Inferior parietal cortex (tissue), 1 donor: Measurements from ENCODE around the gene UTP15.

Experiments used
- DNase-seq: peaks from one replicate; pipeline ENCODE4 v3.0.0-alpha.2; 2016; ENCODE audit errors: extremely low spot score

UTP15 gene

GRCh38 chr5:73565139-73565968 lies at the start of gene UTP15, which contains the start of gene ANKRA2:
Gene UTP15, plus strand, starts transcription at chr5:73565743. Its CDS starts 1,602 bp downstream, at chr5:73567345.
Gene ANKRA2, minus strand, starts transcription at chr5:73565639. Its CDS starts 2,758 bp downstream, at chr5:73562881.
- peak; percentile 97 for DNase-seq

GRCh38 chr5:73519531-73520283 lies 45.8 kb upstream of the UTP15 start:
- peak; percentile 90 for DNase-seq

GRCh38 chr5:73522989-73523388 lies 42.6 kb upstream of the UTP15 start:
- no peak for DNase-seq

- DNase-seq = no peak
These were observed 41.7 kb upstream of the UTP15 start for GRCh38 chr5:73523861-73524260.

GRCh38 chr5:73525606-73526203 lies 39.8 kb upstream of the UTP15 start:
- DNase-seq = no peak

- DNase-seq = no peak
These were observed 37.3 kb upstream of the UTP15 start for GRCh38 chr5:73528248-73528647.

- DNase-seq = no peak
These were observed 36.5 kb upstream of the UTP15 start for GRCh38 chr5:73529081-73529480.

GRCh38 chr5:73531356-73531755 lies 34.2 kb upstream of the UTP15 start:
- no peak for DNase-seq

GRCh38 chr5:73532195-73532594 lies 33.3 kb upstream of the UTP15 start:
- DNase-seq = no peak

- DNase-seq = no peak
These were observed 31.4 kb upstream of the UTP15 start for GRCh38 chr5:73534011-73534644.

GRCh38 chr5:73534971-73535370 lies 30.6 kb upstream of the UTP15 start:
- no peak for DNase-seq

- no peak for DNase-seq
These were observed 25.8 kb upstream of the UTP15 start for GRCh38 chr5:73539730-73540129.

GRCh38 chr5:73540192-73540591 lies 25.4 kb upstream of the UTP15 start:
- no peak for DNase-seq

GRCh38 chr5:73542020-73542419 lies 23.5 kb upstream of the UTP15 start:
- no peak for DNase-seq

- no peak for DNase-seq
These were observed 20.8 kb upstream of the UTP15 start for GRCh38 chr5:73544429-73545402.

- DNase-seq = no peak
These were observed 20.2 kb upstream of the UTP15 start for GRCh38 chr5:73545403-73545779.

- DNase-seq = no peak
These were observed 15.5 kb upstream of the UTP15 start for GRCh38 chr5:73550016-73550415.

- no peak for DNase-seq
These were observed 12.9 kb upstream of the UTP15 start for GRCh38 chr5:73552642-73553041.

- no peak for DNase-seq
These were observed 6.6 kb upstream of the UTP15 start for GRCh38 chr5:73558950-73559349.

- DNase-seq = no peak
These were observed 1.5 kb upstream of the UTP15 start for GRCh38 chr5:73564018-73564417.

GRCh38 chr5:73564675-73565074 lies 868 bp upstream of the UTP15 start:
- no peak for DNase-seq
